Measurements from ENCODE around the gene RALGPS1.

DNA sequence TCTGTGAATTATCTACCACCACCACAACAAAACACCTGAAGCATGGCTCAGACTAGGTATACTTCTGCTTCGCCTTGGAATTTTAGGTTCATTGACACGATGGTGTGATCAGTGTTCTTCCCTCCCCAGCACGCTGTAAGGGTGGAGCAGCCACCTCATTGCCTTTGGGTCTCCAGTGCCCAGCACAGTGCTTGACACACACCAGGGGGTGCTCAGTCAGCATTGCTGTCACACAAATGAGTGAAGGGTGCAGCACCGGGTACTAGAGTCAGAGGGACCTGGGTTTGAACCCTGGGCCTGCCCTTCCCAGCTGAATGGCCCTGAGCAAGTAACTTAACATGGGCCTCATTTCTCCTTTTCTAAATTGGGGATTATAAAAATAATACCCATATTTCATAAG is 217.8 kb downstream of the RALGPS1 start:
- TF ChIP-seq, protein P1, sequence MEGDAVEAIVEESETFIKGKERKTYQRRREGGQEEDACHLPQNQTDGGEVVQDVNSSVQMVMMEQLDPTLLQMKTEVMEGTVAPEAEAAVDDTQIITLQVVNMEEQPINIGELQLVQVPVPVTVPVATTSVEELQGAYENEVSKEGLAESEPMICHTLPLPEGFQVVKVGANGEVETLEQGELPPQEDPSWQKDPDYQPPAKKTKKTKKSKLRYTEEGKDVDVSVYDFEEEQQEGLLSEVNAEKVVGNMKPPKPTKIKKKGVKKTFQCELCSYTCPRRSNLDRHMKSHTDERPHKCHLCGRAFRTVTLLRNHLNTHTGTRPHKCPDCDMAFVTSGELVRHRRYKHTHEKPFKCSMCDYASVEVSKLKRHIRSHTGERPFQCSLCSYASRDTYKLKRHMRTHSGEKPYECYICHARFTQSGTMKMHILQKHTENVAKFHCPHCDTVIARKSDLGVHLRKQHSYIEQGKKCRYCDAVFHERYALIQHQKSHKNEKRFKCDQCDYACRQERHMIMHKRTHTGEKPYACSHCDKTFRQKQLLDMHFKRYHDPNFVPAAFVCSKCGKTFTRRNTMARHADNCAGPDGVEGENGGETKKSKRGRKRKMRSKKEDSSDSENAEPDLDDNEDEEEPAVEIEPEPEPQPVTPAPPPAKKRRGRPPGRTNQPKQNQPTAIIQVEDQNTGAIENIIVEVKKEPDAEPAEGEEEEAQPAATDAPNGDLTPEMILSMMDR (IDR thresholded peaks at IDR 0.05), result no peak
- no peak for TF ChIP-seq EP300 (IDR thresholded peaks at IDR 0.05)
